ENCODE measurements around the gene FBXL7. TPM values are rescaled to one million over a fixed set of nuclear protein-coding genes. Genes with fewer than 3 reads are reported as not detected.

FBXL7 gene
- 10 to 100 TPM; 21.1 to 31.7 TPM for total RNA-seq

GRCh38 chr5:15499528-15500324 is at the start of gene FBXL7:
FBXL7 (plus strand) TSS chr5:15500180.
- Histone ChIP-seq H3K4me1 (ENCODE audit: control insufficient read depth in 1 of 2, low read depth in 2 of 2) (peaks cover 3 to 29% of the 10 kb centered on the region in 2 donors), H3K4me3 (peak within 1 kb of the TSS; percentile 80), H3K9me3 (no peaks in the 10 kb centered on the region), H3K36me3 (no peaks in the 10 kb centered on the region), H3K27ac (peak within 1 kb of the TSS; percentile 80 to 84), H3K27me3 (replicated peaks; ENCODE audit: insufficient read depth) (no peaks in the 10 kb centered on the region)
- DNase-seq (ENCODE audit: low spot score) (peak; percentile 24), ATAC-seq (ENCODE audit: insufficient number of reproducible peaks, low FRiP score, low read depth) (no peak)
- no peak for TF ChIP-seq CTCF (IDR thresholded peaks at IDR 0.05)

DNA sequence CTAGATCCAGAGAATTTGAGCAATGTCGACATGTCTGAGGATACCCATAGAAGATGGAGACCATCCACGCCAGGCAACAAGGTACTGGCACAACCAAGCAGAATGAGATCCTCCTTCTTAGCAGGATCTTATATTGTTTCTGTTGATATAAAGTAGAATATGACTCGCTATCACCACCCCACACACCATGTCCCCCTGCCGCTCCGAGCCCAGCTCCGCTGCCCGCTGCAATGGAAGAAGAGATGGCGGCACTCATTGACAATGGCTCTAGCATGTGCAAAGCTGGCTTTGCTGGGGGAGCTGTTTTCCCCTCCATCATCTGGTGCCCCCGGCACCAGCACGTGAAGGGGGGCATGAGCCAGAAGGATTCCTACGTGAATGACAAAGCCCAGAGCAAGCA is 49.5 kb upstream of the FBXL7 start:
- Histone ChIP-seq H3K36me3 (no peaks in the 10 kb centered on the region), H3K27me3 (replicated peaks; ENCODE audit: insufficient read depth) (no peaks in the 10 kb centered on the region), H3K27ac (no peak overlapping the region), H3K9me3 (no peaks in the 10 kb centered on the region), H3K4me1 (ENCODE audit: control insufficient read depth in 1 of 2, low read depth in 2 of 2) (peaks cover 0 to 23% of the 10 kb centered on the region in 2 donors), H3K4me3 (no peak overlapping the region)
- no peak for ATAC-seq (ENCODE audit: insufficient number of reproducible peaks, low FRiP score, low read depth)
- TF ChIP-seq CTCF (IDR thresholded peaks at IDR 0.05), result no peak
- no peak for DNase-seq (ENCODE audit: low spot score)

DNA sequence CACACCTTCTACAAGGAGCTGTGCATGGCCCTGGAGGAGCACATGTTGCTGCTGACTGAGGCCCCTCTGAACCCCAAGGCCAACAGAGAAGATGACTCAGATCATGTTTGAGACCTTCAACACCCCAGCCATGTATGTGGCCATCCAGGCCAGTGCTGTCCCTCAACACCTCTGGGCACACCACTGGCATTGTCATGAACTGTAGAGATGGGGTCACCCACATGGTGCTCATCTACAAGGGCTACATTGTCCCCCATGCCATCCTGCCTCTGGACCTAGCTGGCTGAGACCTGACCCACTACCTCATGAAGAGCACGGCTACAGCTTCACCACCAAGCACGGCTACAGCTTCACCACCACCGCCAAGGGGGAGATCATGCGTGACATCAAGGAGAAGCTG is 49.0 kb upstream of the FBXL7 start:
- TF ChIP-seq CTCF (IDR thresholded peaks at IDR 0.05), result no peak

DNA sequence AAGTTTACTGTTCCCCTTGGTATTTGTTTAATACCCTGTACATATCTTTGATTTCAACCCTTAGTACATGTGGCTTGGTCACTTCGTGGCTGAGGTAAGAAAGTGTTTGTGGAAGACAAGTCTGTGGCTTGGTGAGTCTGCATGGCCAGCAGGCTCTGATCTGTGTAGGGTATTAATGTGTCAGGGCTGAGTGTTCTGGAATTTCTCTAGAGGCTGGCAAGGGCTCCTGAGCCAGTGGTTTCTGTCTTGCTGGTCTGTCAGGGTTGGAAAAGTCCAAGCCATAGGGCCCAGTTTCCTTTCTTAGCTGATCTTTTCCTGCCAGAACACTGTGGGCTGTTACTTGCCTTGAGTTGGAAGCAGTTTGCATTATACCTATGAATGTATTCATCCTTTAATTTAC is 48.0 kb upstream of the FBXL7 start:
- Histone ChIP-seq H3K27me3 (replicated peaks; ENCODE audit: insufficient read depth) (no peaks in the 10 kb centered on the region), H3K9me3 (no peaks in the 10 kb centered on the region), H3K4me3 (no peak overlapping the region), H3K27ac (no peak overlapping the region), H3K36me3 (no peaks in the 10 kb centered on the region), H3K4me1 (ENCODE audit: control insufficient read depth in 1 of 2, low read depth in 2 of 2) (peaks cover 0 to 23% of the 10 kb centered on the region in 2 donors)
- no peak for TF ChIP-seq CTCF (IDR thresholded peaks at IDR 0.05)
- ATAC-seq (ENCODE audit: insufficient number of reproducible peaks, low FRiP score, low read depth), result no peak
- DNase-seq (ENCODE audit: low spot score), result no peak

More for the DNA sequence above, 49.0 kb upstream of the FBXL7 start:
- H3K4me3 ChIP-seq, result no peak overlapping the region
- H3K36me3 ChIP-seq, result no peaks in the 10 kb centered on the region
- H3K27ac ChIP-seq, result no peak overlapping the region
- ATAC-seq (ENCODE audit: insufficient number of reproducible peaks, low FRiP score, low read depth), result no peak
- no peaks in the 10 kb centered on the region for H3K9me3 ChIP-seq
- H3K4me1 ChIP-seq (ENCODE audit: control insufficient read depth in 1 of 2, low read depth in 2 of 2), result peaks cover 0 to 23% of the 10 kb centered on the region in 2 donors
- no peak for DNase-seq (ENCODE audit: low spot score)
- H3K27me3 ChIP-seq (replicated peaks; ENCODE audit: insufficient read depth), result no peaks in the 10 kb centered on the region

- Histone ChIP-seq H3K4me3 (no peak overlapping the region), H3K27ac (no peak overlapping the region), H3K36me3 (no peaks in the 10 kb centered on the region), H3K27me3 (replicated peaks; ENCODE audit: insufficient read depth) (no peaks in the 10 kb centered on the region), H3K4me1 (ENCODE audit: control insufficient read depth in 1 of 2, low read depth in 2 of 2) (peaks cover 0 to 23% of the 10 kb centered on the region in 2 donors), H3K9me3 (no peaks in the 10 kb centered on the region)
- DNase-seq (ENCODE audit: low spot score) (no peak), ATAC-seq (ENCODE audit: insufficient number of reproducible peaks, low FRiP score, low read depth) (no peak)
- TF ChIP-seq CTCF (IDR thresholded peaks at IDR 0.05), result no peak
Measured at GRCh38 chr5:15452781-15453180, 47.2 kb upstream of the FBXL7 start.

Data from thoracic aorta (tissue), 2 donors.